Keratinocyte (primary cell): ENCODE measurements around the gene TOP3B. TPM values are rescaled to one million over a fixed set of nuclear protein-coding genes. Genes with fewer than 3 reads are reported as not detected.
"Not testable (repeated sequence)": the region's sequence is repeated elsewhere in the genome, so short reads cannot be mapped to it uniquely, and the experiment has no call there.

Experiments used
- DNase-seq: peaks from one replicate; pipeline ENCODE4 v3.0.0-alpha.2; 2011; ENCODE audit warnings: low read depth, missing footprints, low spot score
- FAIRE-seq: peaks from 2 replicates; lab custom pipeline; 2011; peaks lifted over from hg19 to GRCh38; lab: Jason Lieb, UNC
- H2AFZ ChIP-seq: 2 replicates; pipeline ENCODE4 v1.6.0; 2012; ENCODE audit warnings: low read length, control low read depth, inconsistent platforms; ENCODE audit not compliant: control insufficient read depth
- H3K27ac ChIP-seq: 2 replicates; pipeline ENCODE4 v1.5.1; 2011; ENCODE audit warnings: low read length; ENCODE audit not compliant: control insufficient read depth, insufficient read depth
- H3K27me3 ChIP-seq: 3 replicates; pipeline ENCODE4 v1.6.0; 2011; ENCODE audit warnings: low read length; ENCODE audit not compliant: control insufficient read depth, insufficient read depth; ENCODE audit errors: extremely low read depth
- H3K36me3 ChIP-seq, 2 experiments: 2 replicates in 1 of 2; 3 replicates in 1 of 2; pipeline ENCODE4 v1.5.1; 2011; ENCODE audit warnings: low read length in 2 of 2, mild to moderate bottlenecking in 1 of 2; ENCODE audit not compliant: control insufficient read depth in 2 of 2, insufficient read depth in 2 of 2; ENCODE audit errors: extremely low read depth in 1 of 2
- H3K4me1 ChIP-seq: 3 replicates; pipeline ENCODE4 v1.5.1; 2011; ENCODE audit warnings: low read length; ENCODE audit not compliant: control insufficient read depth, insufficient read depth; ENCODE audit errors: extremely low read depth
- H3K4me2 ChIP-seq: 3 replicates; pipeline ENCODE4 v1.6.0; 2011; ENCODE audit warnings: low read depth, low read length; ENCODE audit not compliant: control insufficient read depth, insufficient read depth; ENCODE audit errors: extremely low read depth
- H3K4me3 ChIP-seq, 3 experiments: fragments of 200-600 bp in 1 of 3; sonication (generic) in 1 of 3; 2 replicates in 2 of 3; 3 replicates in 1 of 3; pipeline ENCODE4 v1.5.1; 2011 to 2016; ENCODE audit warnings: low read length in 3 of 3, mild to moderate bottlenecking in 3 of 3, control low read depth in 2 of 3, inconsistent platforms in 1 of 3, low read depth in 1 of 3, mixed read lengths in 1 of 3, mixed run types in 1 of 3, moderate library complexity in 1 of 3; ENCODE audit not compliant: control insufficient read depth in 2 of 3, insufficient read depth in 2 of 3; ENCODE audit errors: extremely low read depth in 1 of 3
- H3K79me2 ChIP-seq: 2 replicates; pipeline ENCODE4 v1.6.0; 2012; ENCODE audit warnings: low read length; ENCODE audit not compliant: control insufficient read depth, insufficient read depth
- H3K9ac ChIP-seq: 3 replicates; pipeline ENCODE4 v1.6.0; 2011; ENCODE audit warnings: low read length; ENCODE audit not compliant: control insufficient read depth, insufficient read depth; ENCODE audit errors: extremely low read depth
- H3K9me1 ChIP-seq: 3 replicates; pipeline ENCODE4 v1.6.0; 2011; ENCODE audit warnings: low read length; ENCODE audit not compliant: control insufficient read depth, insufficient read depth; ENCODE audit errors: extremely low read depth
- H3K9me3 ChIP-seq: 2 replicates; pipeline ENCODE4 v1.5.1; 2012; ENCODE audit warnings: low read depth, low read length; ENCODE audit not compliant: control insufficient read depth
- H4K20me1 ChIP-seq: 3 replicates; pipeline ENCODE4 v1.6.0; 2011; ENCODE audit warnings: low read length; ENCODE audit not compliant: control insufficient read depth, insufficient read depth; ENCODE audit errors: extremely low read depth
- EZH2 ChIP-seq: IDR thresholded peaks from one replicate; pipeline ENCODE4 v1.6.1; 2012; ENCODE audit warnings: inconsistent platforms, mild to moderate bottlenecking, low read length, moderate library complexity
- dilution Hi-C: fragments of 300-500 bp; cut with MboI; formaldehyde crosslinking; loops from one replicate; pipeline ENCODE4 v1.7.0; 2020; ENCODE audit warnings: low sequenced_read_pairs; ENCODE audit not compliant: extremely low pct_ligation_motif_present
- polyA plus RNA-seq, 5 experiments: library from polyadenylated mRNA; depleted of rRNA in 3 of 5; stranded (reverse) in 3 of 5; stranded (forward) in 1 of 5; unstranded in 1 of 5; fragments of >200 nt; gene quantifications; 1 replicate in 1 of 5; 2 replicates in 3 of 5; 3 replicates in 1 of 5; pipeline versions ENCODE4 v1.2.1 to v1.2.3, GENCODE V29; 2011 to 2012; ENCODE audit warnings: missing spikeins in 2 of 5, low read depth in 1 of 5, low replicate concordance in 1 of 5
- TF ChIP-seq, protein P1 (sequence below), 3 experiments: IDR thresholded peaks in 1 of 3; conservative IDR thresholded peaks in 1 of 3; optimal IDR thresholded peaks in 1 of 3; 2 replicates in 2 of 3; 3 replicates in 1 of 3; pipeline versions ENCODE3 to v1.5.1; 2011; ENCODE audit warnings: low read length in 3 of 3, mild to moderate bottlenecking in 3 of 3, moderate library complexity in 2 of 3, control low read depth in 1 of 3, inconsistent platforms in 1 of 3; ENCODE audit not compliant: insufficient read depth in 2 of 3; ENCODE audit errors: extremely low read depth in 1 of 3

TOP3B gene
- polyA plus RNA-seq, 1 donor (not counting 4 experiments of a cell fraction or from before 2014, with no cell fraction given) = 13.8 TPM

DNA sequence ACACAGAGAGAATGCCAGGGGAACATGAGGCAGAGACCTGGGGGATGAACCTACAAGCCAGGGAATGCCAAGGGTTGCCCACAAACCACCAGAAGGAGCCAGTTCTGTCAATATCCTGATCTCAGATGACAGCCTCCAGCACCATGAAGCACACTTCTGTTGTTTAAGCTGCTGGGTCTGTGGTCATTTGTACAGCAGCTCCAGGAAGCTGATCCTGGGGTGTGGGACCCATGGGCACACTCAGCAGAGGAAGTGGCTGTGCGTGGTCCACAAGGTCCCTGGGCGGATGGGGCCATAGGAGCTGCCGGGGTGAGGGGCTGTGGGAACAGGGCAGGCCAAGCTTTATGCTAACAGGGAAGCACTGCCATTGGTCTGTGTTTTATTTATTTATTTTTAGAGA is 42.1 kb downstream of the TOP3B start:
- Histone ChIP-seq H3K9ac (no peak overlapping the region), H3K9me3 (no peaks in the 10 kb centered on the region), H3K27ac (no peak overlapping the region), H3K4me1 (peaks cover 46% of the 10 kb centered on the region), H3K27me3 (no peaks in the 10 kb centered on the region), H3K36me3 (peaks cover 7 to 38% of the 10 kb centered on the region in 2 experiments), H3K4me2 (no peak overlapping the region), H3K4me3 (no peak overlapping the region), H4K20me1 (no peaks in the 10 kb centered on the region), H2AFZ (no peak overlapping the region), H3K79me2 (peaks cover 2% of the 10 kb centered on the region), H3K9me1 (no peaks in the 10 kb centered on the region)
- no peak for DNase-seq
- no peak for TF ChIP-seq EZH2
- TF ChIP-seq, protein P1, sequence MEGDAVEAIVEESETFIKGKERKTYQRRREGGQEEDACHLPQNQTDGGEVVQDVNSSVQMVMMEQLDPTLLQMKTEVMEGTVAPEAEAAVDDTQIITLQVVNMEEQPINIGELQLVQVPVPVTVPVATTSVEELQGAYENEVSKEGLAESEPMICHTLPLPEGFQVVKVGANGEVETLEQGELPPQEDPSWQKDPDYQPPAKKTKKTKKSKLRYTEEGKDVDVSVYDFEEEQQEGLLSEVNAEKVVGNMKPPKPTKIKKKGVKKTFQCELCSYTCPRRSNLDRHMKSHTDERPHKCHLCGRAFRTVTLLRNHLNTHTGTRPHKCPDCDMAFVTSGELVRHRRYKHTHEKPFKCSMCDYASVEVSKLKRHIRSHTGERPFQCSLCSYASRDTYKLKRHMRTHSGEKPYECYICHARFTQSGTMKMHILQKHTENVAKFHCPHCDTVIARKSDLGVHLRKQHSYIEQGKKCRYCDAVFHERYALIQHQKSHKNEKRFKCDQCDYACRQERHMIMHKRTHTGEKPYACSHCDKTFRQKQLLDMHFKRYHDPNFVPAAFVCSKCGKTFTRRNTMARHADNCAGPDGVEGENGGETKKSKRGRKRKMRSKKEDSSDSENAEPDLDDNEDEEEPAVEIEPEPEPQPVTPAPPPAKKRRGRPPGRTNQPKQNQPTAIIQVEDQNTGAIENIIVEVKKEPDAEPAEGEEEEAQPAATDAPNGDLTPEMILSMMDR (optimal IDR thresholded peaks at IDR 0.05 in 1 of 3, IDR thresholded peaks at IDR 0.05 in 1 of 3, conservative IDR thresholded peaks at IDR 0.05 in 1 of 3; ENCODE audit: extremely low read depth in 1 of 3, insufficient read depth in 2 of 3, low read length in 3 of 3) = no peak
- no peak for FAIRE-seq
- dilution Hi-C loops = no loop called here

DNA sequence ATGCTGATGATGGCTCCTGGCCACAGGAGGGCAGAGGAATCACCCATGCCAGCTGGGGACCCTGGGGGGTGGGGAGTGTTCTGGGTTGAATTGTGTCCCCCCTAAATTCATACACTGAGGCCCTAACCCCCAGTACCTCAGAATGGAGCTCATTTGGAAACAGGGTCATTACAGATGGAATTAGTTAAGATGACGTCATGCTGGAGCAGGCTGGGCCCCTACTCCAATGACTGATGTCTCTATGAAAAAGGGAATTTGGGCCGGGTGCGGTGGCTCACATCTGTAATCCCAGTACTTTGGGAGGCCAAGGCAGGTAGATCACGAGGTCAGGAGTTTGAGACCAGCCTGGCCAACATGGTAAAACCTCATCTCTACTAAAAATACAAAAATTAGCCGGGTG is 42.7 kb downstream of the TOP3B start:
- H3K27me3 ChIP-seq, H2AFZ ChIP-seq, H3K9me3 ChIP-seq, H3K4me2 ChIP-seq, H3K9ac ChIP-seq, H3K27ac ChIP-seq, H3K9me1 ChIP-seq, FAIRE-seq, H3K4me3 ChIP-seq, H4K20me1 ChIP-seq, DNase-seq, H3K79me2 ChIP-seq: not testable (repeated sequence)
- H3K36me3 ChIP-seq = peaks cover 8 to 33% of the 10 kb centered on the region in 2 experiments
- peaks cover 46% of the 10 kb centered on the region for H3K4me1 ChIP-seq
- dilution Hi-C loops = loop anchor here (10.0 kb wide), 1 partner anchor 85 kb away; no protein-coding TSS in a partner anchor

DNA sequence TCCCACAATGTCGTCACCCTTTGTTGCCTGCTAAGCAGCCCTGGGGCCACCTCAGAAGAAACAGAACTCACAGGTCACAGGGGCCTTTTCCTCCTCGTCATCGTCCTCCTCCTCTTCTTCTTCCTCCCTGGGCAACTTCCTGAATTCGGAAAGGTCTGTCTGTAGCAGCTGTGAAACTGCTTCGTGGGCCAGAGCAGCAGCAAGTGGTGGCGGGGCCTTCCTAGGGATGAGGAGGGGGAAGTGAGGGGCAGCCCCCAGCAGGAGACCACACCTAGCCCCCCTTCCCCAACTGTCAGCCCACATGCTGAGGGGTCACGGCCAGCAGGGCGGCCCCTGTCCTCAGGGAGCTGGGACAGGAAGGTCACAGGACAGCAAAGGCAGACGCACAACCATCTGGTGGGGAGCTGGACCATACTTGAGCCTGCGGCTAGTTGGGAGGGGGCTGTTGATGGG is 43.1 kb downstream of the TOP3B start:
- peaks cover 2% of the 10 kb centered on the region for H3K79me2 ChIP-seq
- H3K4me2 ChIP-seq = no peak overlapping the region
- DNase-seq = no peak
- no peak overlapping the region for H3K9ac ChIP-seq
- no peak overlapping the region for H2AFZ ChIP-seq
- H3K36me3 ChIP-seq = peaks cover 5 to 29% of the 10 kb centered on the region in 2 experiments
- H3K4me1 ChIP-seq = peaks cover 46% of the 10 kb centered on the region
- TF ChIP-seq, protein P1 (optimal IDR thresholded peaks at IDR 0.05 in 1 of 3, IDR thresholded peaks at IDR 0.05 in 1 of 3, conservative IDR thresholded peaks at IDR 0.05 in 1 of 3; ENCODE audit: extremely low read depth in 1 of 3, insufficient read depth in 2 of 3, low read length in 3 of 3) = no peak
- TF ChIP-seq EZH2 = no peak
- H3K4me3 ChIP-seq = no peak overlapping the region
- H3K27ac ChIP-seq = no peak overlapping the region
- FAIRE-seq = no peak
- no peaks in the 10 kb centered on the region for H3K9me3 ChIP-seq
- no peaks in the 10 kb centered on the region for H3K9me1 ChIP-seq
- H4K20me1 ChIP-seq = no peaks in the 10 kb centered on the region
- no peaks in the 10 kb centered on the region for H3K27me3 ChIP-seq
- dilution Hi-C loops = loop anchor here (10.0 kb wide), 1 partner anchor 85 kb away; no protein-coding TSS in a partner anchor
